ENCODE results near the gene PHF21A.

DNA sequence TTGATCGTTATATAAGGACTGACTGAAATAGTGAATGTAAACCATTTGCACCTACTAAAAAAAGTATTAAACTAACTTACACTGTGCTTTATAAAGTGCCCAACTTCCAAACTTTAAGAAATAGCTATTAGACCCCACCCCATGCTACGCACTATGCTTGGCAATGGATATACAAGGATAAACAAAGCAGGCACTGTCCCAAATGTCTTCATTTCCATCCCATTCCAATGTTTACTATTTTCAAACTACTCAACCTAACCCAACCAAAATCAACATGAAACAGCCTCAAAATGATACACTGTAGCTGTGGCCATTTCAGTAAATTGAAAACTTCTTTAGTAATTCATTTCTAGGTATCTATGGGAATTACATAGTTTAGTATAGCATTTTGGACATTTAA, 12.5 kb downstream of the PHF21A start:
- no peak for TF ChIP-seq POLR2AphosphoS5 (IDR thresholded peaks at IDR 0.05)
- no peak for TF ChIP-seq POLR2A (IDR thresholded peaks at IDR 0.05)
